HCT116 (cell line): ENCODE data around the gene RPS6KA1. TPM values are rescaled to one million over a fixed set of nuclear protein-coding genes. Genes with fewer than 3 reads are reported as not detected.

ENCODE experiments used
- ATAC-seq: fragments of 200-7000 bp; cut with Tn5 transposase; 2 replicates; pipeline ENCODE4 v1.9.1; 2020; ENCODE audit warnings: mild to moderate bottlenecking, moderate library complexity
- BruUV-seq: library from RNA; stranded (reverse); fragments of 400-500 nt; replicated peaks from 2 replicates; lab custom pipeline; 2021; lab: Mats Ljungman, UMichigan
- CTCF ChIA-PET: fragments of 300-600 bp; sonication (Branson Sonifier 250); formaldehyde crosslinking; loops from one replicate; lab custom pipeline; 2021; ENCODE audit warnings: antibody characterized with exemption; lab: Charles Lee
- POLR2A ChIA-PET: fragments of 300-600, 350-600 bp; sonication (Branson Sonifier 250); formaldehyde crosslinking; loops from one replicate; lab custom pipeline; 2021; ENCODE audit warnings: antibody characterized with exemption; lab: Charles Lee
- RAD21 ChIA-PET, 2 experiments: fragments of 300-600 bp; sonication (Branson Sonifier 250); formaldehyde crosslinking; loops; one replicate each; lab custom pipeline; 2023; ENCODE audit warnings: low total read pairs in 2 of 2; ENCODE audit not compliant: uncharacterized antibody in 2 of 2, unreplicated experiment in 2 of 2, low non-redundant PET in 1 of 2; lab: Charles Lee
- DNase-seq: peaks from one replicate; pipeline ENCODE4 v3.0.0-alpha.2; 2010; ENCODE audit warnings: low read depth, low spot score
- H2AFZ ChIP-seq: fragments of 200-600 bp; shearing (Covaris generic), sonication (generic); 2 replicates; pipeline ENCODE4 v1.6.1; 2017; ENCODE audit warnings: low read depth, mixed run types, mixed read lengths, antibody characterized with exemption, low read length; ENCODE audit not compliant: poor library complexity, severe bottlenecking
- H3K27ac ChIP-seq: 2 replicates; pipeline ENCODE4 v1.5.1; 2012; ENCODE audit warnings: low read depth, low read length
- H3K27me3 ChIP-seq: fragments of 200-600 bp; sonication (generic); 2 replicates; pipeline ENCODE4 v1.6.1; 2016; ENCODE audit warnings: mixed run types, low read length, mixed read lengths; ENCODE audit not compliant: insufficient read depth
- H3K36me3 ChIP-seq, 2 experiments: fragments of 200-500 bp in 1 of 2; fragments of 200-600 bp in 1 of 2; sonication (Bioruptor generic) in 1 of 2; sonication (generic) in 1 of 2; 2 replicates each; pipeline versions ENCODE4 v1.5.1 to v1.6.1; 2014 to 2016; ENCODE audit warnings: low read length in 2 of 2, inconsistent platforms in 1 of 2, mixed read lengths in 1 of 2, mixed run types in 1 of 2; ENCODE audit not compliant: insufficient read depth in 2 of 2, control insufficient read depth in 1 of 2
- H3K4me1 ChIP-seq, 2 experiments: fragments of 200-600 bp in 1 of 2; sonication (generic) in 1 of 2; 2 replicates each; pipeline versions ENCODE4 v1.5.1 to v1.6.1; 2012 to 2017; ENCODE audit warnings: low read length in 2 of 2, inconsistent platforms in 1 of 2, mild to moderate bottlenecking in 1 of 2, mixed read lengths in 1 of 2, mixed run types in 1 of 2, moderate library complexity in 1 of 2; ENCODE audit not compliant: insufficient read depth in 2 of 2, control insufficient read depth in 1 of 2
- H3K4me2 ChIP-seq: fragments of 200-600 bp; sonication (generic); 2 replicates; pipeline ENCODE4 v1.6.1; 2017; ENCODE audit warnings: mixed run types, low read length, mixed read lengths
- H3K4me3 ChIP-seq, 2 experiments: fragments of 200-600 bp in 1 of 2; sonication (generic) in 1 of 2; replicated peaks in 1 of 2; 2 replicates each; pipeline ENCODE4 v1.5.1; 2011 to 2016; ENCODE audit warnings: low read length in 2 of 2, control low read depth in 1 of 2, low read depth in 1 of 2, mild to moderate bottlenecking in 1 of 2, mixed read lengths in 1 of 2, mixed run types in 1 of 2
- H3K79me2 ChIP-seq: fragments of 200-600 bp; sonication (generic); 2 replicates; pipeline ENCODE4 v1.6.1; 2017; ENCODE audit warnings: mild to moderate bottlenecking, mixed run types, low read length, moderate library complexity, mixed read lengths; ENCODE audit not compliant: insufficient read depth
- H3K9ac ChIP-seq: fragments of 200-600 bp; sonication (generic); 2 replicates; pipeline ENCODE4 v1.6.1; 2016; ENCODE audit warnings: low read length, mixed read lengths
- H3K9me2 ChIP-seq: fragments of 200-600 bp; sonication (generic), shearing (Covaris generic); 2 replicates; pipeline ENCODE4 v1.6.1; 2017; ENCODE audit warnings: mixed run types, mild to moderate bottlenecking, moderate library complexity; ENCODE audit not compliant: insufficient read depth
- H3K9me3 ChIP-seq, 2 experiments: fragments of 200-500 bp in 1 of 2; fragments of 200-600 bp in 1 of 2; sonication (Bioruptor generic) in 1 of 2; sonication (generic) in 1 of 2; 2 replicates each; pipeline ENCODE4 v1.6.1; 2014 to 2017; ENCODE audit warnings: low read length in 2 of 2, mixed read lengths in 2 of 2, inconsistent platforms in 1 of 2, low read depth in 1 of 2, mild to moderate bottlenecking in 1 of 2, mixed run types in 1 of 2, moderate library complexity in 1 of 2; ENCODE audit not compliant: control insufficient read depth in 1 of 2, insufficient read depth in 1 of 2
- H4K20me1 ChIP-seq: fragments of 200-600 bp; sonication (generic), shearing (Covaris generic); 2 replicates; pipeline ENCODE4 v1.6.1; 2017; ENCODE audit warnings: mixed run types, mild to moderate bottlenecking, moderate library complexity; ENCODE audit not compliant: insufficient read depth
- CBX3 ChIP-seq: IDR thresholded peaks from 2 replicates; pipeline ENCODE4 v1.6.1; 2012; ENCODE audit warnings: low read depth
- EGR1 ChIP-seq: IDR thresholded peaks from 2 replicates; pipeline ENCODE4 v1.6.1; 2012; ENCODE audit warnings: low read depth
- ELF1 ChIP-seq: IDR thresholded peaks from 2 replicates; pipeline ENCODE4 v1.6.1; 2012; ENCODE audit warnings: low read depth, borderline replicate concordance
- EZH2 ChIP-seq: fragments of 200-600 bp; sonication (generic); IDR thresholded peaks from 2 replicates; pipeline ENCODE4 v1.6.1; 2017; ENCODE audit warnings: antibody characterized with exemption, mixed run types
- EZH2phosphoT487 ChIP-seq: fragments of 200-600 bp; IDR thresholded peaks from 2 replicates; pipeline ENCODE4 v1.6.1; 2018; ENCODE audit warnings: antibody characterized with exemption, borderline replicate concordance
- FOSL1 ChIP-seq: IDR thresholded peaks from 2 replicates; pipeline ENCODE4 v1.6.1; 2012; ENCODE audit warnings: low read depth
- JUND ChIP-seq: IDR thresholded peaks from 2 replicates; pipeline ENCODE4 v1.6.1; 2012
- POLR2AphosphoS5 ChIP-seq: IDR thresholded peaks from 2 replicates; pipeline ENCODE4 v1.6.1; 2011; ENCODE audit warnings: mild to moderate bottlenecking, low read depth, low read length, moderate library complexity
- RAD21 ChIP-seq: IDR thresholded peaks from 2 replicates; pipeline ENCODE4 v1.6.1; 2012; ENCODE audit warnings: low read depth, mild to moderate bottlenecking
- SIN3A ChIP-seq: IDR thresholded peaks from 2 replicates; pipeline ENCODE4 v1.6.1; 2012; ENCODE audit warnings: low read depth
- SP1 ChIP-seq: IDR thresholded peaks from 2 replicates; pipeline ENCODE4 v1.6.1; 2012; ENCODE audit warnings: low read depth
- SRF ChIP-seq: IDR thresholded peaks from 2 replicates; pipeline ENCODE4 v1.6.1; 2012; ENCODE audit warnings: low read depth
- TCF7L2 ChIP-seq: IDR thresholded peaks from 2 replicates; pipeline ENCODE4 v1.7.0; 2011; ENCODE audit warnings: borderline replicate concordance, inconsistent platforms; ENCODE audit not compliant: insufficient read depth, insufficient read length; ENCODE audit errors: extremely low read depth
- YY1 ChIP-seq: IDR thresholded peaks from 2 replicates; pipeline ENCODE4 v1.6.1; 2011; ENCODE audit warnings: low read length, low read depth, moderate library complexity, mild to moderate bottlenecking; ENCODE audit not compliant: insufficient replicate concordance; ENCODE audit errors: extremely low read depth
- ZFX ChIP-seq: fragments of 450-650 bp; IDR thresholded peaks from 2 replicates; pipeline ENCODE4 v1.6.1; 2017
- intact Hi-C: fragments of 100-400 bp; cut with micrococcal nuclease; formaldehyde crosslinking; loops from 2 replicates; pipeline ENCODE4 v1.10.0; 2022
- total RNA-seq: library from RNA; stranded (reverse); gene quantifications from one replicate; pipeline ENCODE4 v1.2.1, GENCODE V29; 2021; ENCODE audit not compliant: unreplicated experiment
- TF ChIP-seq, protein P1 (sequence below): IDR thresholded peaks from 2 replicates; pipeline ENCODE4 v1.6.1; 2011; ENCODE audit warnings: mild to moderate bottlenecking, low read length, moderate library complexity; ENCODE audit not compliant: insufficient replicate concordance; ENCODE audit errors: extremely low read depth
- TF ChIP-seq, protein P2 (sequence below): IDR thresholded peaks from 2 replicates; pipeline ENCODE4 v1.6.1; 2012
- TF ChIP-seq, protein P3 (sequence below): IDR thresholded peaks from 2 replicates; pipeline ENCODE4 v1.6.1; 2012; ENCODE audit warnings: low read depth
- TF ChIP-seq, protein P4 (sequence below), 3 experiments: fragments of 200-600 bp in 1 of 3; sonication (generic) in 1 of 3; IDR thresholded peaks in 2 of 3; conservative IDR thresholded peaks in 1 of 3; 2 replicates each; pipeline ENCODE4 v1.5.1; 2012 to 2017; ENCODE audit warnings: low read depth in 2 of 3, low read length in 2 of 3, antibody characterized with exemption in 1 of 3, borderline replicate concordance in 1 of 3, control low read depth in 1 of 3, mild to moderate bottlenecking in 1 of 3, mixed read lengths in 1 of 3, mixed run types in 1 of 3, moderate library complexity in 1 of 3; ENCODE audit not compliant: insufficient read depth in 1 of 3

The RPS6KA1 gene
- total RNA-seq, 1 experiment from 2014 or later: 47.0 TPM

DNA sequence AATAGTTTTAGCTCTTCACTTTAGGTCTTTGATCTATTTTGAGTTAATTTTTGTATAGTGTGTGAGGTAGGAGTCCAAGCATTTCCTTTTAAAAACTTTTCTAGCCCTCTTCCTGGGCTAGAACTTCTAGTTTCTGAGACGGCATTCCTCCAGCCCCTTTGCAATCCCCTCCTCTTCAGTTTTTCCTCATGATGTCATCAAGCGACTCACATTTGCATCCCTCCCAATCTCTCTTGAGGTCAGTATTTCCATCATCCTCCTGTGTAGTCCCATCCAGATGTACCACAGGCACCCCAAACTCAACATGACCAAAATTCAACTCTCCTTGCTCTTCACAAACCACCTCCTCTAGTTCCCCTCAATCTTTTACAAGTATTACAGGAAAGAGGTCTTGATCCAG, 46.6 kb upstream of the RPS6KA1 start (continued):
- TF ChIP-seq, protein P1, sequence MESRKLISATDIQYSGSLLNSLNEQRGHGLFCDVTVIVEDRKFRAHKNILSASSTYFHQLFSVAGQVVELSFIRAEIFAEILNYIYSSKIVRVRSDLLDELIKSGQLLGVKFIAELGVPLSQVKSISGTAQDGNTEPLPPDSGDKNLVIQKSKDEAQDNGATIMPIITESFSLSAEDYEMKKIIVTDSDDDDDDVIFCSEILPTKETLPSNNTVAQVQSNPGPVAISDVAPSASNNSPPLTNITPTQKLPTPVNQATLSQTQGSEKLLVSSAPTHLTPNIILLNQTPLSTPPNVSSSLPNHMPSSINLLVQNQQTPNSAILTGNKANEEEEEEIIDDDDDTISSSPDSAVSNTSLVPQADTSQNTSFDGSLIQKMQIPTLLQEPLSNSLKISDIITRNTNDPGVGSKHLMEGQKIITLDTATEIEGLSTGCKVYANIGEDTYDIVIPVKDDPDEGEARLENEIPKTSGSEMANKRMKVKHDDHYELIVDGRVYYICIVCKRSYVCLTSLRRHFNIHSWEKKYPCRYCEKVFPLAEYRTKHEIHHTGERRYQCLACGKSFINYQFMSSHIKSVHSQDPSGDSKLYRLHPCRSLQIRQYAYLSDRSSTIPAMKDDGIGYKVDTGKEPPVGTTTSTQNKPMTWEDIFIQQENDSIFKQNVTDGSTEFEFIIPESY: no peak
- TF ChIP-seq SIN3A: no peak
- no peak for TF ChIP-seq FOSL1
- TF ChIP-seq ZFX: no peak

DNA sequence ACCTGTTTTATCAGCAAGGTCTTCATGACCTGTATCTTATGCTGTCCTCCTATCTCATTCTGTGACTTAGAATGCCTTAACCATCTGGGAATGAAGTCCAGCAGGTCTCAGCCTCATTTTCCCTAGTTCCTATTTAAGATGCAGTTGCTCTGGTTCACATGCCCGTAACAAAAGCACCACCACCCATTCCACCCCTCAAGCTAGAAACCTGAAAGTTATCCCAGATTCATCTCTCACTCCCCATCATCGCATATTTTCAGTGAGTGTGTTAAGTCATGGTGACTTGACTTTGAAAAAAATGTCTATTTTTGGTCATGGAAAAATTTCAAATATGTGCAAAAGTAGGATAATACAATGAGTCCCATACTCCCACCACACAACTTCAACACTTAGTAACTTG, 45.6 kb upstream of the RPS6KA1 start:
- Histone ChIP-seq H3K4me1 (peaks cover 0 to 8% of the 10 kb centered on the region in 2 experiments; a peak in 1 of 4 replicates), H3K4me2 (no peak overlapping the region), H3K79me2 (no peaks in the 10 kb centered on the region), H3K36me3 (no peaks in the 10 kb centered on the region; a peak in 1 of 4 replicates), H3K4me3 (no peak overlapping the region), H2AFZ (no peak overlapping the region), H3K27me3 (no peaks in the 10 kb centered on the region), H3K9me3 (no peaks in the 10 kb centered on the region), H3K9ac (no peak overlapping the region), H3K9me2 (no peaks in the 10 kb centered on the region), H3K27ac (no peak overlapping the region), H4K20me1 (no peaks in the 10 kb centered on the region)
- BruUV-seq: no TSS peak
- ChIA-PET CTCF (no interaction called here), RAD21 (no interaction called here), POLR2A (no interaction called here)
- intact Hi-C loops: no loop called here
- ATAC-seq: no peak
- TF ChIP-seq POLR2AphosphoS5 (no peak), EZH2 (no peak), CBX3 (no peak), ZFX (no peak), EZH2phosphoT487 (no peak), EGR1 (no peak), SP1 (no peak), TCF7L2 (no peak), SRF (no peak), JUND (no peak), SIN3A (no peak), RAD21 (no peak), ELF1 (no peak), YY1 (no peak)
- TF ChIP-seq, protein P2, sequence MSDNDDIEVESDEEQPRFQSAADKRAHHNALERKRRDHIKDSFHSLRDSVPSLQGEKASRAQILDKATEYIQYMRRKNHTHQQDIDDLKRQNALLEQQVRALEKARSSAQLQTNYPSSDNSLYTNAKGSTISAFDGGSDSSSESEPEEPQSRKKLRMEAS: no peak
- TF ChIP-seq, protein P3, sequence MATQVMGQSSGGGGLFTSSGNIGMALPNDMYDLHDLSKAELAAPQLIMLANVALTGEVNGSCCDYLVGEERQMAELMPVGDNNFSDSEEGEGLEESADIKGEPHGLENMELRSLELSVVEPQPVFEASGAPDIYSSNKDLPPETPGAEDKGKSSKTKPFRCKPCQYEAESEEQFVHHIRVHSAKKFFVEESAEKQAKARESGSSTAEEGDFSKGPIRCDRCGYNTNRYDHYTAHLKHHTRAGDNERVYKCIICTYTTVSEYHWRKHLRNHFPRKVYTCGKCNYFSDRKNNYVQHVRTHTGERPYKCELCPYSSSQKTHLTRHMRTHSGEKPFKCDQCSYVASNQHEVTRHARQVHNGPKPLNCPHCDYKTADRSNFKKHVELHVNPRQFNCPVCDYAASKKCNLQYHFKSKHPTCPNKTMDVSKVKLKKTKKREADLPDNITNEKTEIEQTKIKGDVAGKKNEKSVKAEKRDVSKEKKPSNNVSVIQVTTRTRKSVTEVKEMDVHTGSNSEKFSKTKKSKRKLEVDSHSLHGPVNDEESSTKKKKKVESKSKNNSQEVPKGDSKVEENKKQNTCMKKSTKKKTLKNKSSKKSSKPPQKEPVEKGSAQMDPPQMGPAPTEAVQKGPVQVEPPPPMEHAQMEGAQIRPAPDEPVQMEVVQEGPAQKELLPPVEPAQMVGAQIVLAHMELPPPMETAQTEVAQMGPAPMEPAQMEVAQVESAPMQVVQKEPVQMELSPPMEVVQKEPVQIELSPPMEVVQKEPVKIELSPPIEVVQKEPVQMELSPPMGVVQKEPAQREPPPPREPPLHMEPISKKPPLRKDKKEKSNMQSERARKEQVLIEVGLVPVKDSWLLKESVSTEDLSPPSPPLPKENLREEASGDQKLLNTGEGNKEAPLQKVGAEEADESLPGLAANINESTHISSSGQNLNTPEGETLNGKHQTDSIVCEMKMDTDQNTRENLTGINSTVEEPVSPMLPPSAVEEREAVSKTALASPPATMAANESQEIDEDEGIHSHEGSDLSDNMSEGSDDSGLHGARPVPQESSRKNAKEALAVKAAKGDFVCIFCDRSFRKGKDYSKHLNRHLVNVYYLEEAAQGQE: no peak
- TF ChIP-seq, protein P4, sequence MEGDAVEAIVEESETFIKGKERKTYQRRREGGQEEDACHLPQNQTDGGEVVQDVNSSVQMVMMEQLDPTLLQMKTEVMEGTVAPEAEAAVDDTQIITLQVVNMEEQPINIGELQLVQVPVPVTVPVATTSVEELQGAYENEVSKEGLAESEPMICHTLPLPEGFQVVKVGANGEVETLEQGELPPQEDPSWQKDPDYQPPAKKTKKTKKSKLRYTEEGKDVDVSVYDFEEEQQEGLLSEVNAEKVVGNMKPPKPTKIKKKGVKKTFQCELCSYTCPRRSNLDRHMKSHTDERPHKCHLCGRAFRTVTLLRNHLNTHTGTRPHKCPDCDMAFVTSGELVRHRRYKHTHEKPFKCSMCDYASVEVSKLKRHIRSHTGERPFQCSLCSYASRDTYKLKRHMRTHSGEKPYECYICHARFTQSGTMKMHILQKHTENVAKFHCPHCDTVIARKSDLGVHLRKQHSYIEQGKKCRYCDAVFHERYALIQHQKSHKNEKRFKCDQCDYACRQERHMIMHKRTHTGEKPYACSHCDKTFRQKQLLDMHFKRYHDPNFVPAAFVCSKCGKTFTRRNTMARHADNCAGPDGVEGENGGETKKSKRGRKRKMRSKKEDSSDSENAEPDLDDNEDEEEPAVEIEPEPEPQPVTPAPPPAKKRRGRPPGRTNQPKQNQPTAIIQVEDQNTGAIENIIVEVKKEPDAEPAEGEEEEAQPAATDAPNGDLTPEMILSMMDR (IDR thresholded peaks at IDR 0.05 in 2 of 3, conservative IDR thresholded peaks at IDR 0.05 in 1 of 3; ENCODE audit: borderline replicate concordance in 1 of 3, insufficient read depth in 1 of 3, low read depth in 2 of 3, low read length in 2 of 3): no peak
- no peak for DNase-seq
